ENCODE results near the gene GSDMA. TPM values are rescaled to one million over a fixed set of nuclear protein-coding genes. Genes with fewer than 3 reads are reported as not detected.

The GSDMA gene
- total RNA-seq, 2 experiments from 2014 or later, result 0.17 TPM; not detected in 1

DNA sequence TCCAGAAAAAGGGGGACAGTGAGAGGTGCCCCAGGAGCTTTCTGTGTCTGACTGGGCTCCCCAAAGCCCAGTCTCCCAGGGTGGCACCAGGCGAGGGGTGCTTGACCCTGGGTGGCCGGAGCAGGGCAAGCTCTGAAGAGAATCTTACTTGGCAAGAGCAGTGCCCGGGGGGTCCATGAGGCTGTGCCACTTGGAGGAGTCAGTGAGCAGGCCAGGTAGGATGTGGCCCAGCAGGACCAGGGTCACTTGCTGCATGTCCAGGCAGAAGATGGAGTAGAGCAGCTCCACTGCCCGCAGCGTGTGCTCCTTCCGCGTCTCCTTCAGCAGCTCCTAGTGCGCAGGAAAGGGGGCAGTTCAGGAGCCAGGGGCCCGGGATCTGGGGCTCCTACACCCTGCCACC is 59.7 kb downstream of the GSDMA start:
- CTCF ChIA-PET, result interaction anchor here (1.2 kb wide), 1 partner anchor 64 kb away, joined by 4 read pairs; no protein-coding TSS in a partner anchor
- no peaks in the 10 kb centered on the region for H3K27me3 Mint-ChIP-seq (ENCODE audit: low read depth)
- intact Hi-C loops (cut with micrococcal nuclease), result no loop called here
- no peak overlapping the region for H3K4me3 Mint-ChIP-seq
- DNase-seq, result no peak
- H3K27ac Mint-ChIP-seq, result no peak overlapping the region
- H3K9me3 Mint-ChIP-seq, result no peaks in the 10 kb centered on the region
- peaks cover 39% of the 10 kb centered on the region for H3K36me3 Mint-ChIP-seq (ENCODE audit: low read depth)
- peaks cover 17% of the 10 kb centered on the region for H3K4me1 Mint-ChIP-seq (ENCODE audit: low read depth)

DNA sequence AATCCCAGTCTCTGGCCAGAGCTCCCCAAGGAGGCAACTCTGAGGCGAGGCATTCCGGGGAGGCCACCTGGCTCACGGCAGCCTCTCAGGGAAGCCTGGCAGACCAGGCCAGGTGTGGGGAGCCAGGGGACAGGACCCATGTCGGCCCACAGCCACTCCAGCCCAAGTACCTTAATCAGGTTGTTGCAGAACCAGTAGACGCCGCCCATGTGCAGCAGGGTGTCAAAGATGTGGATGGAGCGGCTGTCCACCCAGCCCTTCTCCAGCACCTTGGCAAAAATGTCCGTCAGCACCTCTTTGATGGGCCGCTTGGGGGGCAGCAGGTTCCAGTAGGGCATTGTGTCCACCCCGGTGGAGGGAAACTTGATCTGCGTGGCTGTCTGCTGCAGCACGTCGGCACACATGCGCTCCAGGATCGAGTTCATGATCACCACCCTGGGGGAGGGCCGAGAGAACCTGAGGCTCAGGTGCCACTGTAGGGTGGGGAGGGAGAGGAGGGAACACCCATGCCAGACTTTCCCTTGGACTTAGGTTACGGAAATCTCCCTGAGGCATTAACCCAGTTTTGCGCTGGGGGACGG is 60.2 kb downstream of the GSDMA start:
- Mint-ChIP-seq H3K36me3 (ENCODE audit: low read depth) (peaks cover 39% of the 10 kb centered on the region), H3K27ac (no peak overlapping the region), H3K4me1 (ENCODE audit: low read depth) (peaks cover 17% of the 10 kb centered on the region), H3K9me3 (no peaks in the 10 kb centered on the region), H3K4me3 (no peak overlapping the region), H3K27me3 (ENCODE audit: low read depth) (no peaks in the 10 kb centered on the region)
- DNase-seq, result no peak
- CTCF ChIA-PET, result no interaction called here
- intact Hi-C loops (cut with micrococcal nuclease), result no loop called here

DNA sequence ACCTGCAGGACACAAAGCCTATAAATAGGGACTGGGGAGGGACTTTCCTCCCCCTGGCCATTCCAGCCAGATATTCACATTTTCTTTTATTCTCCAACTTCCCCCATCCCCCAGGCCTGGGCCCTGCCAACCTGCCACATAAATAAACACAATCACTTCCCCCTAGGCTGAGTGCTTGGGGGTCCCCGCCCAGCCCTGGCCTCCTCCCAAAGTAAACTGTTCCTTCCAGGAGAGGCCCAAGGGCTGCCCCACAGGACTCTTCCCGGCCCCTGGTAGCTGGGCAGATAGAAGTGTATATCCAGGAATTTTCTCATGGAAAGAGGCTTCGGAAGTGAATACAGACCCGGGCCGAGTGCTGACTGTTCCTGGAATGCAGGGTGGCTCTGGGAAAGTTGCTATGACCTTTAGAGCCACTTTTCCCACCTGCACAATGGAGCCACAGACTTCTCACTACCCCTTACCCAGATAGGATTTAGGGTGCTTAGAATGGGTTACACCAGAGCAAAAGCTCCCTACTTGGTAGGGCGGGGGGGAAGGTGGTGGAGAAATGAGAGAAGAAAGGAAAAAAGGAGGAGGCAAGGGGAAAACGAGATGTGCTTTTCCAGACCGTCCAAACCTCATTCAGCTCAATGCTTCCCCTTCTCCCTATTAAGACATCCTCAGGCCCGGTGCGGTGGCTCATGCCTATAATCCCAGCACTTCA is 60.9 kb downstream of the GSDMA start:
- H3K27ac Mint-ChIP-seq, result no peak overlapping the region
- intact Hi-C loops (cut with micrococcal nuclease), result no loop called here
- no peaks in the 10 kb centered on the region for H3K27me3 Mint-ChIP-seq (ENCODE audit: low read depth)
- peaks cover 17% of the 10 kb centered on the region for H3K4me1 Mint-ChIP-seq (ENCODE audit: low read depth)
- DNase-seq, result no peak
- H3K36me3 Mint-ChIP-seq (ENCODE audit: low read depth), result peaks cover 43% of the 10 kb centered on the region
- H3K9me3 Mint-ChIP-seq, result no peaks in the 10 kb centered on the region
- CTCF ChIA-PET, result interaction anchor here (1.1 to 2.5 kb wide), 4 partner anchors 8 to 62 kb away, joined by 3 to 11 read pairs (median 5); partner anchors contain the start of gene CSF3
- no peak overlapping the region for H3K4me3 Mint-ChIP-seq

DNA sequence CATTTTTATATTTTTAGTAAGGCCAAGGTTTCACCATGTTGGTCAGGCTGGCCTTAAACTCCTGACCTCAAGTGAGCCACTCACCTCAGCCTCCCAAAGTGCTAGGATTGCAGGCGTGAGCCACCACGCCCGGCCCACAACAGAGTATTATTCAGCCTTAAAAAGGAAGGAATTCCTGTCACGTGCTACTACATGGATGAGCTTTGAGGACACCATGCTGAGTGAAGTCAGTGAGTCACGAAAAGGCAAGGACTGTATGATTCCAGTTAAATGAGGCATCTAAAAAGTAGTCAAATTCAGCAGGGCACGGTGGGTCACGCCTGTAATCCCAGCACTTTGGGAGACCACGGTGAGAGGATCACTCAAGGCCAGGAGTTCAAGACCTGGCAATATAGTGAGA is 62.1 kb downstream of the GSDMA start:
- intact Hi-C loops (cut with micrococcal nuclease), result no loop called here
- Mint-ChIP-seq H3K27me3 (ENCODE audit: low read depth) (no peaks in the 10 kb centered on the region), H3K4me3 (no peak overlapping the region), H3K9me3 (no peaks in the 10 kb centered on the region), H3K36me3 (ENCODE audit: low read depth) (peaks cover 43% of the 10 kb centered on the region), H3K4me1 (ENCODE audit: low read depth) (peaks cover 17% of the 10 kb centered on the region), H3K27ac (no peak overlapping the region)
- DNase-seq, result no peak
- CTCF ChIA-PET, result interaction anchor here (0.5 to 3.8 kb wide), 9 partner anchors 12 to 127 kb away, joined by 3 to 30 read pairs (median 6); no protein-coding TSS in a partner anchor

DNA sequence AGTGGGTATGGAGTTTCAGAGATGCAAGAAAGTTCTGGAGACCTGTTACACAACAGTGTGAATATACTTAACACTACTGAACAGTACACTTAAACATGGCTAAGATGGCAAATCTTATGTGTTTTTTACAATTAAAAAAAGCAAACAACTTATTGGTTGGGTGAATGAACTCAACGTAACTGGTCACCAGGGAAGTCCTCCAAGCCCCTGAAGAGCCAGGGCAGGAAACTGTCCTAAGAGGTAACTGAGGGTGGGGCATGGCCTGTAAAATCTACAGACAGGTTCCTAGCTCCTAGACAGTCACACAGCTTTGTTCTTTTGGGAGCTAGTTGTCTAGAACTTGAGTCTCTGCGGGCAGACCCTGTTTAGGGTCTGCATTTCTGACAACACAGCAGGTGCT is 62.8 kb downstream of the GSDMA start:
- Mint-ChIP-seq H3K27me3 (ENCODE audit: low read depth) (no peaks in the 10 kb centered on the region), H3K4me1 (ENCODE audit: low read depth) (peaks cover 17% of the 10 kb centered on the region), H3K9me3 (no peaks in the 10 kb centered on the region), H3K36me3 (ENCODE audit: low read depth) (peaks cover 43% of the 10 kb centered on the region), H3K27ac (no peak overlapping the region), H3K4me3 (no peak overlapping the region)
- no peak for DNase-seq
- intact Hi-C loops (cut with micrococcal nuclease), result no loop called here
- CTCF ChIA-PET, result interaction anchor here (0.6 to 3.8 kb wide), 18 partner anchors 10 to 404 kb away, joined by 3 to 30 read pairs (median 6); partner anchors contain the start of genes CSF3 and MED24

DNA sequence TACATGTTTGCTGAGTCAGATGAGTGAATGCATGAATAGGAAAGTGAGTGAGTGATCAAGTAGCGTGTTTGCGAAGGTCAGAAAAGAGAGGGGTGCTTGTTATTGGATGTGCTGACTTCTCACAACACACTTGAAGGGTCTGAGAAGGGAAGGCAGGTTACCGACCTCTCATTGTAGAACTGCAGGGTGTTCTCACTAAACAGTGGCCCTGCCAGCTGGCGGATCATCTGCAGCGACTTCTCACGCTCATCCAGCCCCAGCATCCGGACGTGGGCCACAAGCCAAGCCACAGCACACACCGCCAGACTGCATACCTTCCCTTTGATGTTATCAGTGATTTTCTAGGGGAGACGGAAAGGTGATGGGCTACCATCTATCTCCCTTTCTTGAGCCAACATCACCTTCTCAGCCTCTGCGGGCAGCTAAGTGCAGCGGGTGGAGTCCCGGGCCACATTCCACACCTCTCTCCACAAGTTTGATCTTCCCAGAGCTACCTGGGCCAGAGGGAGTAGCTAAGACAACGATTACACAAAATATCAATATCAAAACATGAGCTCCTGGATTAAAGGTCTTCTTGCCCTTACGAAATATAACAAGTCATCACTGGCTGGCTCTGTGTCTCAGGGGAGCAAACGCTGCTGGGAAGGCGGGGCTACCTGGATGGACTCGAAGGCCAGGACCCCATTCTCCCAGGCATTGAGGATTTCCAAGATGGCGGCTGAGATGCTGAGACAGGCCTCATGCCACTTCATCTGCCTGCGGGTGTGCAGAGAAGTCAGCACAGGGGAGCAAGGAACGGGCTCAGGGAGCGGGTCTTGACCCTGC is 63.4 kb downstream of the GSDMA start:
- Mint-ChIP-seq H3K4me3 (no peak overlapping the region), H3K27me3 (ENCODE audit: low read depth) (no peaks in the 10 kb centered on the region), H3K36me3 (ENCODE audit: low read depth) (peaks cover 46% of the 10 kb centered on the region), H3K9me3 (no peaks in the 10 kb centered on the region), H3K4me1 (ENCODE audit: low read depth) (peaks cover 17% of the 10 kb centered on the region), H3K27ac (no peak overlapping the region)
- peak; percentile 50 for DNase-seq
- intact Hi-C loops (cut with micrococcal nuclease), result loop anchor here (2.0 kb wide), 1 partner anchor 403 kb away; no protein-coding TSS in a partner anchor
- CTCF ChIA-PET, result interaction anchor here (0.6 to 5.0 kb wide), 26 partner anchors 8 to 404 kb away, joined by 3 to 30 read pairs (median 6); partner anchors contain the start of genes CSF3, MED24 and THRA

DNA sequence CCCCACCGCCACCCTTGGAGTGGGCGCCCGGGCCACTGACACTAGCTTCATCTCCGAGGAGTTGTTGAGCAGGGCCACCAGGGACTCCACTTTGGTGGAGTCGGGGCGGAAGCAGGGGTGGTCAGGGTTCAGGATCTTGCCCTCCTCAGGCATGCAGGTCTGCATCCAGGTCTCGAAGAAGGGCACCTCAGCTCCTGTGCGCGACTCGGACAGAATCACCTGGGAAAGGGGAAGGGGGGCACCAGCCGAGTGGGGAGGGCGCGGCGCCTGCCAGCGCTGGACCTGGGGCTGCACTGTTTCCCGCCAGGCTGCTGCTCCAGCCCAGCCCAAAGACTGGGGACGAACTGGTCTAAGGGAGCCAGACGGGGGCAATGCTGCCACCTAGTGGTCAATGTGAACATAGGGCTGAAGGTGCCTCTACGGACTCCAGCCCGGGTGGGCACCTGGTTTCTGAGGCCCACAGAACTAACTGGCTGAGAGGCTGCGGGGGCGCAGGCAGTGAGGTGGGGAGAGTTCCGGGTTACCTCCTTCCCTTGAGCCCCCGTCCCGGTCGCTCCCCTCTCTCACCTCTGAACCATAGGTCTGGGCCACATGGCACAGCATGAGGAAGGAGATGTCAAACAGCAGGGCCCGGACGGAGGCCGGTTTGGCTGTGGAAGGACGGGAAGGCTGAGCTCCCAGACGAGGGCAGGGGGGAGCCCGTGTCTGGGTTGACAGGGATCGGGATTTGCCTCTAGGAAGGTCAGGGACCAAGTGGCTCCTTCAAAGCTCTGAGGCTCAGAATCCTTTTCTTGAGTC is 64.2 kb downstream of the GSDMA start:
- intact Hi-C loops (cut with micrococcal nuclease), result loop anchor here (1.0 to 2.0 kb wide), 4 partner anchors 14 to 404 kb away; no protein-coding TSS in a partner anchor
- peak; percentile 85 for DNase-seq
- CTCF ChIA-PET, result interaction anchor here (0.6 to 5.0 kb wide), 39 partner anchors 9 to 433 kb away, joined by 3 to 30 read pairs (median 4); partner anchors contain the start of genes CSF3, MED24 and THRA
- no peak overlapping the region for H3K4me3 Mint-ChIP-seq
- no peak overlapping the region for H3K27ac Mint-ChIP-seq
- peaks cover 17% of the 10 kb centered on the region for H3K4me1 Mint-ChIP-seq (ENCODE audit: low read depth)
- peaks cover 45% of the 10 kb centered on the region for H3K36me3 Mint-ChIP-seq (ENCODE audit: low read depth)
- H3K27me3 Mint-ChIP-seq (ENCODE audit: low read depth), result no peaks in the 10 kb centered on the region
- H3K9me3 Mint-ChIP-seq, result no peaks in the 10 kb centered on the region

Small RNAs within 50 kb of the gene (microRNA-seq; reads per million reads assigned to microRNA genes)
- gene MIR6884 (ENCODE audit: borderline microRNAs expressed, borderline replicate concordance), result not detected

Other genes with a start within 250 kb of the GSDMA start
- gene MIEN1, start 232.5 kb upstream of the GSDMA start, total RNA-seq, result 10 to 100 TPM; 35.2 to 36.5 TPM
- 1 to 10 TPM; 2.0 to 2.1 TPM for gene GRB7, start 225.1 kb upstream of the GSDMA start, total RNA-seq
- 10 to 100 TPM; 34.2 to 36.1 TPM for gene IKZF3, start 98.7 kb upstream of the GSDMA start, total RNA-seq
- not detected for gene ZPBP2, start 94.8 kb upstream of the GSDMA start, total RNA-seq
- 10 to 100 TPM; 22.2 to 25.5 TPM for gene GSDMB, start 44.4 kb upstream of the GSDMA start, total RNA-seq
- gene ORMDL3, start 35.4 kb upstream of the GSDMA start, total RNA-seq, result 10 to 100 TPM; 51.8 to 52.1 TPM
- not detected for gene LRRC3C, start 35.3 kb upstream of the GSDMA start, total RNA-seq
- gene PSMD3, start 17.8 kb downstream of the GSDMA start, total RNA-seq, result 100 to 1,000 TPM; 122 to 125 TPM
- not detected for gene CSF3, start 52.4 kb downstream of the GSDMA start, total RNA-seq
- gene MED24, start 91.4 kb downstream of the GSDMA start, total RNA-seq, result 100 to 1,000 TPM; 107 TPM
- gene THRA, start 100.0 kb downstream of the GSDMA start, total RNA-seq, result 10 to 100 TPM; 10.2 to 11.2 TPM
- gene NR1D1, start 137.6 kb downstream of the GSDMA start, total RNA-seq, result 1 to 10 TPM; 9.0 to 9.1 TPM
- 10 to 100 TPM; 72.1 to 72.2 TPM for gene MSL1, start 159.0 kb downstream of the GSDMA start, total RNA-seq
- gene CASC3, start 177.5 kb downstream of the GSDMA start, total RNA-seq, result 100 to 1,000 TPM; 104 TPM
- 1 to 10 TPM; 3.1 to 4.0 TPM for gene RAPGEFL1, start 214.5 kb downstream of the GSDMA start, total RNA-seq